GM18867 (cell line): ENCODE measurements around the gene KRT13.

Experiments
- ATAC-seq: cut with Tn5 transposase; IDR thresholded peaks from one replicate; pipeline ENCODE4 v1.9.1; 2021; ENCODE audit warnings: mild to moderate bottlenecking, moderate library complexity; ENCODE audit not compliant: unreplicated experiment

Gene KRT13

GRCh38 chr17:41475421-41475820 lies 30.0 kb downstream of the KRT13 start:
- ATAC-seq: no peak

- no peak for ATAC-seq
These were observed 30.5 kb downstream of the KRT13 start for GRCh38 chr17:41474863-41475262.

- ATAC-seq: no peak
These were observed 37.1 kb downstream of the KRT13 start for GRCh38 chr17:41468346-41468745.

GRCh38 chr17:41467561-41467960 lies 37.9 kb downstream of the KRT13 start:
- no peak for ATAC-seq

- ATAC-seq: no peak
These were observed 38.4 kb downstream of the KRT13 start, which contains the start of gene KRT32 for GRCh38 chr17:41466988-41467387. Gene KRT32, minus strand, starts transcription at chr17:41467386. Its CDS starts 61 bp downstream, at chr17:41467325.

GRCh38 chr17:41464682-41465081 lies 40.7 kb downstream of the KRT13 start:
- no peak for ATAC-seq

- no peak for ATAC-seq
These were observed 41.2 kb downstream of the KRT13 start for GRCh38 chr17:41464173-41464572.

- ATAC-seq: no peak
These were observed 41.7 kb downstream of the KRT13 start for GRCh38 chr17:41463746-41464145.

GRCh38 chr17:41462705-41463104 lies 42.7 kb downstream of the KRT13 start:
- no peak for ATAC-seq

- ATAC-seq: no peak
These were observed 47.7 kb downstream of the KRT13 start for GRCh38 chr17:41457676-41458075.

- no peak for ATAC-seq
These were observed 49.2 kb downstream of the KRT13 start for GRCh38 chr17:41456204-41456603.

- no peak for ATAC-seq
These were observed 50.2 kb downstream of the KRT13 start for GRCh38 chr17:41455236-41455635.

- ATAC-seq: no peak
These were observed 52.3 kb downstream of the KRT13 start for GRCh38 chr17:41453066-41453465.

GRCh38 chr17:41452281-41452680 lies 53.1 kb downstream of the KRT13 start:
- no peak for ATAC-seq

- no peak for ATAC-seq
These were observed 54.2 kb downstream of the KRT13 start for GRCh38 chr17:41451154-41451728.
